Mesenchymal stem cell (in vitro differentiated cells and primary cell): ENCODE measurements around the gene RAD51B.
A peak's percentile ranks its signal among the peaks of the same experiment; 100 is the strongest.

ENCODE experiments used
- DNase-seq: peaks from one replicate; pipeline ENCODE4 v3.0.0-alpha.2; 2013
- H2AFZ ChIP-seq: one replicate; pipeline ENCODE4 v1.6.1; 2013; ENCODE audit warnings: low read depth, mild to moderate bottlenecking, control low read depth, inconsistent platforms, low read length, moderate library complexity
- H2AK5ac ChIP-seq: 2 replicates; pipeline ENCODE4 v1.6.1; 2013; ENCODE audit warnings: low read length, moderate library complexity, mild to moderate bottlenecking, inconsistent platforms; ENCODE audit not compliant: severe bottlenecking
- H2BK120ac ChIP-seq: one replicate; pipeline ENCODE4 v1.6.1; 2013; ENCODE audit warnings: low read depth, mild to moderate bottlenecking, inconsistent platforms, low read length, moderate library complexity
- H2BK12ac ChIP-seq, 2 experiments: one replicate each; pipeline ENCODE4 v1.6.1; 2013; ENCODE audit warnings: inconsistent platforms in 2 of 2, low read length in 2 of 2, mild to moderate bottlenecking in 2 of 2, moderate library complexity in 2 of 2, control low read depth in 1 of 2
- H2BK15ac ChIP-seq: one replicate; pipeline ENCODE4 v1.6.1; 2013; ENCODE audit warnings: mild to moderate bottlenecking, low read depth, inconsistent platforms; ENCODE audit not compliant: poor library complexity, severe bottlenecking
- H2BK5ac ChIP-seq: 2 replicates; pipeline ENCODE4 v1.6.1; 2013; ENCODE audit warnings: low read depth, mild to moderate bottlenecking, low read length, control low read depth, inconsistent platforms; ENCODE audit not compliant: poor library complexity, severe bottlenecking
- H3K14ac ChIP-seq, 2 experiments: one replicate each; pipeline ENCODE4 v1.6.1; 2013; ENCODE audit warnings: inconsistent platforms in 2 of 2, low read length in 2 of 2, control low read depth in 1 of 2, mild to moderate bottlenecking in 1 of 2, moderate library complexity in 1 of 2
- H3K18ac ChIP-seq, 2 experiments: one replicate each; pipeline ENCODE4 v1.6.1; 2013; ENCODE audit warnings: inconsistent platforms in 2 of 2, low read length in 2 of 2, control low read depth in 1 of 2, low read depth in 1 of 2, mild to moderate bottlenecking in 1 of 2
- H3K23ac ChIP-seq, 2 experiments: one replicate each; pipeline ENCODE4 v1.6.1; 2013; ENCODE audit warnings: inconsistent platforms in 2 of 2, low read length in 2 of 2, mild to moderate bottlenecking in 2 of 2, moderate library complexity in 2 of 2, control low read depth in 1 of 2
- H3K27ac ChIP-seq: 2 replicates; pipeline ENCODE4 v1.5.1; 2013; ENCODE audit warnings: mild to moderate bottlenecking, moderate library complexity, low read length, control low read depth, inconsistent platforms; ENCODE audit not compliant: poor library complexity, severe bottlenecking
- H3K27me3 ChIP-seq, 2 experiments: 2 replicates each; pipeline versions ENCODE4 v1.6.1 to v1.7.0; 2013; ENCODE audit warnings: low read length in 2 of 2, mild to moderate bottlenecking in 2 of 2, moderate library complexity in 2 of 2, control low read depth in 1 of 2, inconsistent platforms in 1 of 2; ENCODE audit not compliant: control insufficient read depth in 1 of 2, insufficient read depth in 1 of 2
- H3K36me3 ChIP-seq, 2 experiments: 2 replicates each; pipeline versions ENCODE4 v1.6.1 to v1.7.0; 2013; ENCODE audit warnings: low read length in 2 of 2, control low read depth in 1 of 2, inconsistent platforms in 1 of 2, low read depth in 1 of 2, mild to moderate bottlenecking in 1 of 2; ENCODE audit not compliant: insufficient read depth in 2 of 2, control insufficient read depth in 1 of 2
- H3K4ac ChIP-seq, 2 experiments: one replicate each; pipeline ENCODE4 v1.6.1; 2013; ENCODE audit warnings: inconsistent platforms in 2 of 2, low read length in 2 of 2, mild to moderate bottlenecking in 2 of 2, moderate library complexity in 2 of 2, control low read depth in 1 of 2, low read depth in 1 of 2
- H3K4me1 ChIP-seq: 2 replicates; pipeline ENCODE4 v1.6.1; 2013; ENCODE audit warnings: low read depth, low read length, control low read depth; ENCODE audit not compliant: control insufficient read depth, insufficient read depth
- H3K4me2 ChIP-seq: 2 replicates; pipeline ENCODE4 v1.6.1; 2013; ENCODE audit warnings: low read length, mild to moderate bottlenecking, inconsistent platforms; ENCODE audit not compliant: poor library complexity, severe bottlenecking
- H3K4me3 ChIP-seq, 2 experiments: 2 replicates each; pipeline versions ENCODE4 v1.5.1 to v1.7.0; 2013; ENCODE audit warnings: low read length in 2 of 2, mild to moderate bottlenecking in 2 of 2, control low read depth in 1 of 2, low read depth in 1 of 2; ENCODE audit not compliant: insufficient read depth in 1 of 2
- H3K79me1 ChIP-seq: replicated peaks from 2 replicates; pipeline ENCODE4 v1.6.1; 2013; ENCODE audit warnings: mild to moderate bottlenecking, control low read depth, low read length, inconsistent platforms; ENCODE audit not compliant: poor library complexity, severe bottlenecking
- H3K9ac ChIP-seq: 2 replicates; pipeline ENCODE4 v1.7.0; 2013; ENCODE audit warnings: mild to moderate bottlenecking, low read length, moderate library complexity
- H3K9me3 ChIP-seq: 2 replicates; pipeline ENCODE4 v1.7.0; 2013; ENCODE audit warnings: mild to moderate bottlenecking, low read length; ENCODE audit not compliant: control insufficient read depth
- H4K8ac ChIP-seq: one replicate; pipeline ENCODE4 v1.6.1; 2013; ENCODE audit warnings: inconsistent platforms, mild to moderate bottlenecking, low read length, moderate library complexity
- H4K91ac ChIP-seq: one replicate; pipeline ENCODE4 v1.6.1; 2013; ENCODE audit warnings: mild to moderate bottlenecking, low read length, inconsistent platforms
- WGBS: methylation state at CpG from one replicate; pipeline ENCODE4 v1.1.7; 2013; ENCODE audit warnings: mixed read lengths; 5-methylcytosine and 5-hydroxymethylcytosine counted together

RAD51B gene

DNA sequence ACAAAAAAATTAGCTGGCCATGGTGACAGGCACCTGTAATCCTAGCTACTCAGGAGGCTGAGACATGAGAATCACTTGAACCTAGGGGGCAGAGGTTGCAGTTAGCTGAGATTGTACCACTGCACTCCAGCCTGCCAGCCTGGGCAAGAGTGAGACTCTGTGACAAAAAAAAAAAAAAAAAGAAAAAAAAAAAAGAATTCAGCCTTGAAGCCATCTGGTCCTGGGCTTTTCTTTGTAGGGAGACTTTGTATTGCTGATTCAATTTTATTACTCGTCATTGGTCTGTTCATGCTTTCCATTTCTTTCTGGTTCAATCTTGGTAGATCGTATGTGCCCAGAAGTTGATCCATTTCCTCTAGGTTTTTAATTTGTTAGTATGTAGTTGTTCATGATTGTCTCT, 243.1 kb downstream of the RAD51B start:
- H3K27ac ChIP-seq: no peak overlapping the region
- 92% methylated on average over 1 of the region's 2 CpGs for WGBS

DNA sequence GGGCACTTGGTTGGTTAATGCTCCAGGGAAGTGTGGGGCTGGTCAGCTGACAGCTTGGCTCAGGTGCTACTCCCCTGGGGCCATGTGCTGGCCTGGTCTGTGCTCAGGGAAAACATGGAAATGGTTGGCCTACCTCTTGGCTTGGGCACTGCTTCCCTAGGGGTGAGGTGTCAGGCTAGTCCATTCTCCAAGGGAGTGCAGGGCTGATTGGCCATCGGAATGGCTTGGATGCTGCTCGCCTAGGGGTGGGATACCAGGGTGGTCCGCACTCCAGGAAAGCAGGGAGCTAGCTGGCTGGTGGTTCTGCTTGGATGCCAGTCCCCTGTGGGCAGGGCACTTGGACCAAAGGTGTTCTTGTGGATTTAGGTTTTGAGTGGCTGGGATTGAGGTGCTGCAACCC, 245.7 kb downstream of the RAD51B start:
- Histone ChIP-seq H3K9ac (no peak overlapping the region), H2AFZ (no peak overlapping the region), H3K27ac (no peak overlapping the region), H3K79me1 (no peaks in the 10 kb centered on the region), H3K4ac (no peak overlapping the region), H4K91ac (no peak overlapping the region), H3K23ac (no peak overlapping the region), H3K18ac (no peak overlapping the region), H2BK120ac (no peak overlapping the region), H3K14ac (no peak overlapping the region), H3K4me3 (no peak overlapping the region), H2BK12ac (no peak overlapping the region), H2BK5ac (no peak overlapping the region), H2BK15ac (no peak overlapping the region), H4K8ac (no peak overlapping the region), H2AK5ac (no peak overlapping the region), H3K36me3 (no peaks in the 10 kb centered on the region), H3K27me3 (no peaks in the 10 kb centered on the region), H3K4me1 (no peaks in the 10 kb centered on the region), H3K9me3 (peaks cover 5% of the 10 kb centered on the region), H3K4me2 (no peak overlapping the region)
- WGBS: 94% methylated on average over 3 of the region's 3 CpGs
- no peak for DNase-seq

More for the DNA sequence above, 243.1 kb downstream of the RAD51B start:
- Histone ChIP-seq H3K18ac (no peak overlapping the region), H2AFZ (no peak overlapping the region), H2BK120ac (no peak overlapping the region), H3K4me2 (no peak overlapping the region), H2AK5ac (no peak overlapping the region), H3K4me3 (no peak overlapping the region), H3K23ac (no peak overlapping the region), H3K9me3 (peaks cover 5% of the 10 kb centered on the region), H3K4ac (no peak overlapping the region), H2BK15ac (no peak overlapping the region), H3K4me1 (no peaks in the 10 kb centered on the region), H3K36me3 (no peaks in the 10 kb centered on the region), H3K27me3 (no peaks in the 10 kb centered on the region), H4K91ac (no peak overlapping the region), H3K14ac (no peak overlapping the region), H3K9ac (no peak overlapping the region), H3K79me1 (no peaks in the 10 kb centered on the region), H2BK12ac (no peak overlapping the region), H4K8ac (no peak overlapping the region), H2BK5ac (no peak overlapping the region)
- DNase-seq: no peak

DNA sequence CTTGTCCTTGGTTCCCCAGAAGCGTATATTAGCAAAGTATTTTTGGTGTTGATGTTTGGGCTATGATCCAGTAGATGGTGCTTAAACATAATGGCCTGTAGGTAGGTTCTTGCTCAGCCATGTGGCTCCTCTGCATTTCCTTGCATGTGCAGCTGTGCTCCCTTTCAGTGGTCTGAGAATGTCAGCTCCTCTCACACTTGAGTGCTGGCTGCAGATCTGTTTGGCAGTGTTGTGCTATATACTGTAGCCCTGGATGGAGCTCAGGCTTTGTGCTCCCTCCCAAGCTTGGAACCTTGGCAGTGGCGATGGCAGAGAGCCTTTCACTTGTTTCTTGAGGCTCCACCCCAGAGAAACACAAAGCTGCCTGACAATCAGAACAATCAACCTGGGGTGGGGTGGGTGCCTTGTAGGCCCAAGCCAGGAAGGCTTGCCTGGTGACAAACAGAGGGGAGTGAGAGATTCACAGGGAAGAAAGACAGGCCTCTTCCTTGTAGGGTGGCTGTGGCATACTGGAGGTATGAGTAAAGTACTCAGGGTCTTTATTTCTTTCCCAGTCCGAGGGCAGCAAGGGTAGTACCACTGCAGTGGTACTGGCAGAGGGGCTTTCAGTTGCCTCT, 255.3 kb downstream of the RAD51B start:
- no peak overlapping the region for H4K8ac ChIP-seq
- H3K18ac ChIP-seq: peak overlapping the region; percentile 33 to 77
- H3K9me3 ChIP-seq: peaks cover 27% of the 10 kb centered on the region
- H2AK5ac ChIP-seq: peak overlapping the region; percentile 33
- no peaks in the 10 kb centered on the region for H3K27me3 ChIP-seq
- no peak overlapping the region for H3K4me2 ChIP-seq
- peak overlapping the region in 1 of 2 experiments; percentile 7 for H2BK12ac ChIP-seq
- H3K23ac ChIP-seq: no peak overlapping the region
- H3K4ac ChIP-seq: peak overlapping the region in 1 of 2 experiments; percentile 63
- H2BK5ac ChIP-seq: no peak overlapping the region
- H3K14ac ChIP-seq: no peak overlapping the region
- no peaks in the 10 kb centered on the region for H3K36me3 ChIP-seq
- no peak overlapping the region for H4K91ac ChIP-seq
- no peak overlapping the region for H2BK120ac ChIP-seq
- no peak overlapping the region for H3K9ac ChIP-seq
- H2AFZ ChIP-seq: no peak overlapping the region
- no peaks in the 10 kb centered on the region for H3K4me1 ChIP-seq
- DNase-seq: no peak
- H2BK15ac ChIP-seq: no peak overlapping the region
- 93% methylated on average over 3 of the region's 3 CpGs for WGBS
- H3K79me1 ChIP-seq: peaks cover 6% of the 10 kb centered on the region
- no peak overlapping the region for H3K4me3 ChIP-seq
- no peak overlapping the region for H3K27ac ChIP-seq

DNA sequence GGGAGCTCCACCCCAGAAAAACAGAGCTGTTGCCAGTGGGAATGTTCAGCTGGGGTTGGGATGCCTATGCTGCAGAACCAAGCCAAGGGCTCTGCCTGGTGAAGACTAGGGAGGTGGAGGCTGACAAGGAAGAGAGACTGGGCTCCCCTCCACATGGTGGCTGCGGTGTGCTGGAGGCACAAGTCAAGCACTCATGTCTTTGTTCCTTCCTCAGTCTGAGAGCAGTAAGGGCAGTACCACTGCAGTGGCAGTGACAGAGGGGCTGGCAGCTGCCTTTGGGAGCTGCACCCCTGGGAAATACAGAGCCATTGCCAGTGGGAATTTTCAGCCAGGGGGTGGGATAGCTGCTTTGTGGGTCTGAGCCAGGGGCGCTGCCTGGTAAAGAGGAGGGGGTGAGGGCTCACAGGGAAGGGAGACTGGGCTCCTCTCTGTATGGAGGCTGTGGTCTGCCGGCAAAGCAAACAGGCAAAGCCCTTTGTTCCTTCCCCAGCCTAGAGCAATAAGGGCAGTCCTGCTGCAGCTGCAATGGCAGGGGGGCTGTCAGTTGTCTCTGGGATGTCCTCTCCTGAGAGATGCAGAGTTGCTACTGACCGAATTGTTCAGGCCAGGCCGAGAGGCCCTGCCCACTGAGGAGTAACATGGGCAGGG, 255.9 kb downstream of the RAD51B start:
- Histone ChIP-seq H4K91ac (peak overlapping the region; percentile 55), H3K9me3 (peaks cover 24% of the 10 kb centered on the region)
- DNase-seq: no peak

More for the DNA sequence above, 255.9 kb downstream of the RAD51B start:
- peak overlapping the region in 1 of 2 experiments; percentile 79 for H3K14ac ChIP-seq
- H3K18ac ChIP-seq: peak overlapping the region; percentile 33 to 77
- no peaks in the 10 kb centered on the region for H3K4me1 ChIP-seq
- no peaks in the 10 kb centered on the region for H3K36me3 ChIP-seq
- no peaks in the 10 kb centered on the region for H3K27me3 ChIP-seq
- no peak overlapping the region for H3K27ac ChIP-seq
- H2BK12ac ChIP-seq: peak overlapping the region in 1 of 2 experiments; percentile 80
- no peak overlapping the region for H3K9ac ChIP-seq
- H3K79me1 ChIP-seq: peaks cover 6% of the 10 kb centered on the region
- H3K4me2 ChIP-seq: no peak overlapping the region
- peak overlapping the region; percentile 35 for H4K8ac ChIP-seq
- no peak overlapping the region for H2BK120ac ChIP-seq
- H3K4ac ChIP-seq: peak overlapping the region in 1 of 2 experiments; percentile 63
- H3K23ac ChIP-seq: no peak overlapping the region
- H2AFZ ChIP-seq: no peak overlapping the region
- H2BK5ac ChIP-seq: no peak overlapping the region
- no peak overlapping the region for H3K4me3 ChIP-seq
- H2BK15ac ChIP-seq: peak overlapping the region; percentile 44
- H2AK5ac ChIP-seq: no peak overlapping the region
- 91% methylated on average over 5 of the region's 5 CpGs for WGBS
